HG02970 (cell line): ENCODE results near the gene CDCA5.
A peak's percentile ranks its signal among the peaks of the same experiment; 100 is the strongest.

Source experiments
- ATAC-seq: cut with Tn5 transposase; IDR thresholded peaks from one replicate; pipeline ENCODE4 v1.9.1; 2021; ENCODE audit warnings: mild to moderate bottlenecking, moderate library complexity, moderate number of reproducible peaks; ENCODE audit not compliant: unreplicated experiment, low FRiP score

Gene CDCA5

GRCh38 chr11:65107751-65108468 lies 24.1 kb upstream of the CDCA5 start:
- ATAC-seq: no peak

GRCh38 chr11:65107078-65107477 lies 23.2 kb upstream of the CDCA5 start:
- no peak for ATAC-seq

- ATAC-seq: no peak
These were observed 20.8 kb upstream of the CDCA5 start for GRCh38 chr11:65104628-65105027.

DNA sequence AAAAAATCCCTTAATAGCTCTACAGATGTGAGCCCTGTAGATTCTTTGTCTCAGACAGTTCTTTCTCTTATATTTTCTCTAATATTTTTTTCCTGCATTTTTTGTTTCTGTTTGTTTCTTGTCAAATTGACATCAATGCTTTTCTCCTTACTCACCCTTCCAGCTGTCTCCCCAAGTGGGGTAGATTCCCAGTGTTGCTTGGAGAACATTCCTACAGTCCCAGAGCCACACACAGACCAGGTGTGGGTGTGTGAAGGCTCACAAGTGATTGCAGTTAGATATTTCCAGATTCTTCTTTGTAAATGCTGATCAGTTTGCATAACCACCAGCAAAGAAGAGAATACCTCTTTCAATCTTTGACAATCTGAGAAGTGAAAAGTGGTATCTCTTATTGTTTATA lies 19.6 kb upstream of the CDCA5 start:
- no peak for ATAC-seq

GRCh38 chr11:65102142-65103095 lies 18.6 kb upstream of the CDCA5 start:
- no peak for ATAC-seq

DNA sequence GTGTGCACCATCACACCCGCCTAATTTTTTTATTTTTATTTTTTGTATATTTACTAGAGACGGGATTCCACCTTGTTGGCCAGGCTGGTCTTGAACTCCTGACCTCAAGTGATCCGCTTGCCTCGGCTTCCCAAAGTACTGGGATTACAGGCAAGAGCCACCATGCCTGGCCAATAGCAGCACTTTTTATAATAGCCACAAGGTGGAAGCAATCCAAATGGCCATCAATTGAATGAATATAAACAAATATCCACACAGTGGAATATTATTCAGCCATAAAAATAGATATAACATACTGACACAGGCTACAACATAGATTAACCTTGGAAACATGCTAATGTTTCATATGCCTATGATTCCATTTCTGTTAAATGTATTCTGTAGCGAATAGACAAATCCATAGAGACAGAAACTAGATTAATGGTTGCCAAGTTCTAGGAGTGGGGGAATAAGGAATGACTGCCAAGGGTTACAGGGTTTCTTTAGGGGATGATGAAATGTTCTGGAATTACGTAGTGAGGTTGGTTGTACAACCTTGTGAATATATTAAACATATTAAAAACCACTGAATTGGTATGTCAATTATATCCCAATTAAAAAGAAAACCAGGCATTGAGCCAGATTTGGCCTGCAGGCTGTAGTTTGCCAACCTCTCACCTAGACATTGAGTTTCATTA lies 17.0 kb upstream of the CDCA5 start:
- ATAC-seq: no peak

DNA sequence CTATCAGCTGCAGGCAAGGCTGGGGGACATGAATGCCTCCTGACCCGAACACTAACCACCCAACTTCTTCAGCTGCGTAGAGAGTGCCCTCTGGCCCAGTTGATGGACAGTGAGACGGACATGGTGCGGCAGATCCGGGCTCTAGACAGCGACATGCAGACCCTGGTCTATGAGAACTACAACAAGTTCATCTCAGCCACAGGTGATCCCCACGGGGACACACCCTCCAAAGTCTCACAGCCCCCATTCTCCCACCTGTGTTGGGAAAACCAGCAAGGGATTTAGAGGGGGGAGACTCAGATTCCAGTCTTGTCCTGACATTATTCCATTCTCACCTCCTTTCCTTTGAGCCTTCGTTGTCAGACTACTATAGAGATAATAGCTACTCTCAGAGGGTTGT lies 13.1 kb upstream of the CDCA5 start:
- no peak for ATAC-seq

GRCh38 chr11:65095974-65096806 lies 12.3 kb upstream of the CDCA5 start, which contains the start of gene VPS51:
VPS51 (plus strand) TSS chr11:65096214; CDS start chr11:65096251, 37 bp downstream.
- peak; percentile 61 for ATAC-seq

DNA sequence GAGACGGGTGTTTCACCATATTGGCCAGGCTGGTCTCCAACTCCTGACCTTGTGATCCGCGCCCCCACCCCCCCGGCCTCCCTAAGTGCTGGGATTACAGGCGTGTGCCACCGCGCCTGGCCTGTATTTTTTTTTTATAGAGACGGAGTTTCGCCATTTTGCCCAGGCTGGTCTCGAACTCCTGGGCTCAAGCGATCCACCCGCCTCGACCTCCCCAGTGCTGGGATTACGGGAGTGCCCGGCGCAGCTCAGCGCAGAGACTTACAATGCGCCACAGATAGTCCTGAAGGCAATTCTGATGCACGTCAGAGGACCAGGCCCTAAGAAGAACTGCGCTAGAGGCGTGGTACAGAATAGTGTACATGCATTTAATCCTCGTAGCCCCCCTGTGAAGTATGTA lies 11.6 kb upstream of the CDCA5 start:
- no peak for ATAC-seq

GRCh38 chr11:65090628-65091027 lies 6.8 kb upstream of the CDCA5 start:
- no peak for ATAC-seq

DNA sequence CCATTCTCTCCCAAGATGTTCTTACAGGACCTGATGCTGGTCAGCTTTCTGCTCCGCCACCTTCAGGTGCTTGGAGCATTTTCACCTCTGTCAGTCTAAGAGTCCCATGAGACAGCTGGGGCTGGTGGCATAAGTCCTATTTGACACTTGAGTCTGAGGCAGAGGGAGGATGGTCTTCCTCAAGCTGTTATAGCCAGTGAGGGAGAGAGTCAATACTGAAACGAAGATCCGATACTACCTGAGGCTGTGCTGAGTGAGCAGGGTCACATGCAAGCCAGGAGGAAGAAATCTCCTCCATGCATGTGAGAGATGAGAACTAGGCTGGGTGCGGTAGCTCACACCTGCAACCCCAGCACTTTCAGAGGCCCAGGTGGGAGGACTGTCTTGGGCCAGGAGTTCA lies 5.8 kb upstream of the CDCA5 start:
- no peak for ATAC-seq

GRCh38 chr11:65087827-65088226 lies 4.0 kb upstream of the CDCA5 start:
- no peak for ATAC-seq

DNA sequence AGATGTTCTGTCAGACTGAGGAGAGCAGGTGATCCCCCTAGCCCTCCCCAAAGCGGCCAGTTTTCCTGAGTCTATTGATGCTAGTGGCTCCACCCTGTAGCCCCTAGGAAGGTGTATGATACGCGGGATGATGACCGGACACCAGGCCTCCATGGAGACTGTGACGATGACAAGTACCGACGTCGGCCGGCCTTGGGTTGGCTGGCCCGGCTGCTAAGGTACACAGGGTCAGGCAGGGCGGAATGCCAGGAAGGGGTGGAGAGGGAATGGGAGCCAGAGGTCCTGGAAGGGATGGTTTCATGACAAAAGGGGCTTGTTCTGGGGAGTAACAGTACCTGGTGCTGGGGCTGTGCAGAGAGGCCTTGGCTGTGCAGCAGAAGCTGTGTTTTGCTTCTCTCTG lies 3.4 kb upstream of the CDCA5 start:
- no peak for ATAC-seq

DNA sequence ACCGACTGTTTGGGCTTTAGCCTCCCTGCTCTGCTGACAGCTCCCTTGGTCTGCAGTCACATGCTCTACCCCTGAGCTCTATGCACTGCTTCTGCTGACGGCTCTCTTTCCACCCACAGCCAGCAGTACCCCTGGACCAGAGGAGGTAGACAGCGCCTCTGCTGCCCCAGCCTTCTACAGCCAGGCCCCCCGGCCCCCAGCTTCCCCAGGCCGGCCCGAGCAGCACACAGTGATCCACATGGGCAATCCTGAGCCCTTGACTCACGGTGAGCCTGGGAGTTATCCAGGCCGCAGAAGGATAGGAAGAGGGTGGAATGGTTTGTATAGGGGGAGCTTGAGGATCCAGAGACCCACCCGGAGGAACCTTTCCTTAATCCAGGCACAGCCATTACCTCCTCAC lies 3.0 kb upstream of the CDCA5 start:
- ATAC-seq: no peak

DNA sequence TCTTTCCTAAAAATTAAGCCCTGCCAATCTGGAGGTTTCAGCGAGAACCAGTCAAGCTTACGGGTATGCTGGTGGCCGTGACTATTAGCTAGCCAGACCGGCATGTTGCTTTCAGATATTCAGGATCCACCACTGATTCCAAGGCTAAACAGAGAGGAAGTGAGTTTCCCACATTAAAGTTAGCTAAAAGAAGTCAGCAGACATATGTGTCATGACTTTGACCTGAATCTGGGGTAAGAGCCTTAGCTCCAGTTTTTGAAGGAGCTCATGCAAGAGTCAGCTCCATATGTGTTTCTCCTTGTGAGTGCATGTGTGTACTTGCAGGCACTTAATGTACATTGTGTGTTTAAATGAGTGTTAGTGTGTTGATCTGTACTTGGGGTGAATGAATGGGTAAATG lies 1.6 kb upstream of the CDCA5 start:
- ATAC-seq: no peak

DNA sequence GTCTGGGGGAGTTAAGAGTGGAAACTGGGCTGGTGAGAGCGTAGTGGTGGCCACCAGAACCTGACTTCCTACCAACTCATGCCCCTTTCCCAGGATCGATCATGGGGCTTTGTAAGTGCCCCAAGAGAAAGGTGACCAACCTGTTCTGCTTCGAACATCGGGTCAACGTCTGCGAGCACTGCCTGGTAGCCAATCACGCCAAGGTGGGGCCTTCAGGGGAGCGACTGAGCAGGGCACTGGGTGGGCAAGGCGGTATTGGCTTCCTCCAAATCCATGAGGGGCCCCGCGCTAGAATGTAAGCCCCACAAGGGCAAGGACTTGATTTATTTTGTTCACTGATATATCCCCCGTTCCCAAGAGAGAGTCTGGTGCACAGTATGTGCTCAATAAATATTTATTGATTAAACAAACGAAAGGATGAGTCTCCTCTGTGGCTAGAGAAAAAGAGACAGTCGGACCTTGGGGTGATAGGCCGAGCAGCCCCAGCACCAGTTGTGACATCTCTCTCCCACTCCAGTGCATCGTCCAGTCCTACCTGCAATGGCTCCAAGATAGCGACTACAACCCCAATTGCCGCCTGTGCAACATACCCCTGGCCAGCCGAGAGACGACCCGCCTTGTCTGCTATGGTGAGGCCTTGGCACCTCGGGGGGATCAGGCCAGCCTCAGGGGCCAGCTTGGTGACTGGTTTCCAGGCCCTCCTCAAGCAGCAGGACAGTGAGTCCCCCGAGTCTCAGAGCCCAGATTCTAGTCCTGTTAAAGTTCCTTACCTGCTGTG lies 947 bp upstream of the CDCA5 start:
- ATAC-seq: no peak

DNA sequence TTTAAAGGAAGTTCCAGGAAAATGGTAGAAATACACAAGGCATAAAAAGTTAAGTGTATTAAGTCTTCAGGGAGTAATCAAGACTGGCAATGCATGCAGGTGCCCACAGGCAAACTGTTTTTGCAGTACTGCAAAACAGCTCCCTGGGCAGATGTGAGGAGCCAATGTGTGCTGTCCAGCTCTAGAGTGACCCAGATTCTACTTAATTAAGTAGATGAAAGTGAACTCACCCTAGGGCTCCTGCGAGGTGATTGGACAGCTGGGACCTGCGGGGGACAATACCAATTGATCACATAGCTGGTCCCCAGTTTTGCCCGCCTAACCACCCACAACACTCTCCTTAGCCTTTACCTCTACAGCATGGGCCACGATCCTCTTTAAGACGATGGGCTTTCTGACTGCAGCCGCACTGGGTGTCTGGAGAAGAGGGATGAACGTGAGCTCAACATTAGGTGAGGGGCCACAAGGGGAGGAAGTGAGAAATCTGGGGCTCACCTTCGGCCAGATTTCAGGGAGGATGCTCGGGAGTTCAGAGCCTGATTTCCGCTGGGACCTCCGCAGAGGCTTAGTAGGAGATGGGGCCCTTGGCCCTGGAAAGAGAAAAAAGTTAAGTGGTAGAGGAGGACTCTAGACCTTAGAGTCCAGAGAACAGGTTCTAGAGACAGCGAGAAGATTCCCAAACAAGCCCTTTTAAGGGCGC lies 556 bp downstream of the CDCA5 start:
- ATAC-seq: peak; percentile 12

- no peak for ATAC-seq
These were observed 5.0 kb downstream of the CDCA5 start for GRCh38 chr11:65078786-65079342.

DNA sequence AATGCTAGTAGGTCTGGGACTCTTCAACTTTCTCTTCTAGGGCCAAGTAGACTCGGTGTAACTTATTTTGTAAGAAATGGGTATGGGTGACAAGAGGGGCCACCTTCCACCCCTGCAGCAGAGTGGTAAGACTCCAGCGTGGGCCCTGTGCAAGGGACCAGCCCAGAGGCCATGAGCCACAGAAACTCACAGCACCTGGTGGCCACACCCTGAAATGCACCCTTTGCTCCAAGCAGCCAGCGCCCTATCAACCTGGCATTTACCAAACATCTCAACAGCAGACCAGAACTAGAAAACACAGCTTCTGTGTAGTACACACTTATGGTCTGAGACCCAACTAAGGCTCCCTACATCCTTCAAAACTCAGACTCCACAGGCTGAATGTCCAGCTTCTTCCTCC lies 5.7 kb downstream of the CDCA5 start:
- no peak for ATAC-seq
